K562 (cell line): ENCODE data around the gene TRAF7. TPM values are rescaled to one million over a fixed set of nuclear protein-coding genes. Genes with fewer than 3 reads are reported as not detected.

ENCODE experiments used
- ARHGAP35 ChIP-seq: fragments of 450-650 bp; IDR thresholded peaks from 2 replicates; pipeline ENCODE4 v1.6.1; 2018; ENCODE audit not compliant: partially characterized antibody
- BACH1 ChIP-seq: fragments of 200-800 bp; sonication (Bioruptor generic); IDR thresholded peaks from 2 replicates; pipeline ENCODE4 v1.6.1; 2016; ENCODE audit warnings: missing genetic modification characterization, missing compliant biosample characterization
- GABPA ChIP-seq: fragments of 200-800 bp; sonication (Bioruptor generic); conservative IDR thresholded peaks from 2 replicates; pipeline ENCODE4 v1.6.1; 2016; ENCODE audit warnings: low read depth, missing genetic modification characterization, missing compliant biosample characterization
- NCOR1 ChIP-seq: fragments of 450-650 bp; IDR thresholded peaks from 2 replicates; pipeline ENCODE4 v1.6.1; 2016; ENCODE audit warnings: mild to moderate bottlenecking, moderate library complexity
- PHB2 ChIP-seq: fragments of 450-650 bp; IDR thresholded peaks from 2 replicates; pipeline ENCODE4 v1.6.1; 2017; ENCODE audit warnings: low read depth
- RFX7 ChIP-seq: fragments of 250-450 bp; sonication (Bioruptor Pico); IDR thresholded peaks from 2 replicates; pipeline ENCODE4 v1.5.1; 2021; ENCODE audit warnings: mild to moderate bottlenecking
- SMAD1 ChIP-seq: fragments of 150-350 bp; IDR thresholded peaks from 2 replicates; pipeline ENCODE4 v1.6.1; 2014; ENCODE audit warnings: low read length, low read depth; ENCODE audit not compliant: partially characterized antibody
- SRSF9 ChIP-seq: fragments of 200-400 bp; formaldehyde crosslinking; IDR thresholded peaks from 2 replicates; pipeline ENCODE4 v1.6.1; 2017; ENCODE audit warnings: low read depth, low read length, borderline replicate concordance
- TSC22D4 ChIP-seq: fragments of 450-650 bp; IDR thresholded peaks from 2 replicates; pipeline ENCODE4 v1.6.1; 2016; ENCODE audit warnings: missing genetic modification characterization, missing biosample characterization, control low read depth
- ZNF408 ChIP-seq: fragments of 250-450 bp; sonication (Bioruptor Pico); IDR thresholded peaks from 2 replicates; pipeline ENCODE4 v1.4.0; 2020; ENCODE audit warnings: low read depth, mild to moderate bottlenecking, moderate library complexity
- ZNF561 ChIP-seq: fragments of 450-650 bp; formaldehyde crosslinking; conservative IDR thresholded peaks from 2 replicates; pipeline ENCODE4 v1.4.0; 2020; ENCODE audit warnings: mild to moderate bottlenecking, moderate library complexity
- ZNF57 ChIP-seq: fragments of 450-650 bp; formaldehyde crosslinking; IDR thresholded peaks from 2 replicates; pipeline ENCODE4 v1.4.0; 2020; ENCODE audit warnings: mild to moderate bottlenecking, moderate library complexity
- ZNF668 ChIP-seq: fragments of 250-450 bp; sonication (Bioruptor Pico); IDR thresholded peaks from 2 replicates; pipeline ENCODE4 v1.8.0; 2022; ENCODE audit warnings: mild to moderate bottlenecking, inconsistent platforms
- polyA plus RNA-seq, 8 experiments: library from polyadenylated mRNA; depleted of rRNA in 4 of 8; stranded (reverse) in 5 of 8; unstranded in 3 of 8; fragments of >200 nt; fragmentation: Nextera tagmentation in 2 of 8; fragmentation: Illumina TruSeq in 1 of 8; extraction: Ambion mirVana in 2 of 8; extraction: Trizol in 1 of 8; gene quantifications; 2 replicates each; pipeline versions ENCODE4 v1.2.1 to v1.2.3, GENCODE V29; 2011 to 2014; ENCODE audit warnings: inconsistent platforms in 1 of 8, missing spikeins in 1 of 8
- total RNA-seq, 7 experiments: library from RNA; depleted of rRNA in 6 of 7; stranded (reverse); fragments of >200 nt in 6 of 7; fragmentation: Illumina TruSeq in 2 of 7; extraction: Trizol in 2 of 7; gene quantifications; 2 replicates each; pipeline versions ENCODE4 v1.2.1 to v1.2.3, GENCODE V29; 2011 to 2021; ENCODE audit warnings: low replicate concordance in 1 of 7
- TF ChIP-seq, protein P1 (sequence below), 2 experiments: fragments of 450-650 bp; IDR thresholded peaks; 2 replicates each; pipeline ENCODE4 v1.6.1; 2016
- TF ChIP-seq, protein P2 (sequence below), 2 experiments: IDR thresholded peaks; 2 replicates each; pipeline ENCODE4 v1.6.1; 2012; ENCODE audit warnings: improper control_type of control experiment in 2 of 2, low read depth in 2 of 2, low read length in 2 of 2, borderline replicate concordance in 1 of 2
- TF ChIP-seq, protein P3 (sequence below): sonication (generic); formaldehyde crosslinking; IDR thresholded peaks from 2 replicates; pipeline ENCODE4 v1.8.0; 2022; ENCODE audit warnings: missing genetic modification reagents, mild to moderate bottlenecking, borderline replicate concordance
- TF ChIP-seq, protein P4 (sequence below), 2 experiments: fragments of 450-650 bp in 1 of 2; sonication (generic) in 1 of 2; formaldehyde crosslinking in 1 of 2; IDR thresholded peaks in 1 of 2; conservative IDR thresholded peaks in 1 of 2; 2 replicates each; pipeline versions ENCODE4 v1.6.1 to v1.8.1; 2016 to 2023; ENCODE audit warnings: mild to moderate bottlenecking in 2 of 2, moderate library complexity in 2 of 2, inconsistent platforms in 1 of 2, missing genetic modification reagents in 1 of 2

TRAF7 gene
- total and polyA plus RNA-seq, 9 of the 15 experiments (the other 6 are each of a cell fraction or from before 2014, with no cell fraction given) = 1.1 to 113 (median 41.6) TPM

DNA sequence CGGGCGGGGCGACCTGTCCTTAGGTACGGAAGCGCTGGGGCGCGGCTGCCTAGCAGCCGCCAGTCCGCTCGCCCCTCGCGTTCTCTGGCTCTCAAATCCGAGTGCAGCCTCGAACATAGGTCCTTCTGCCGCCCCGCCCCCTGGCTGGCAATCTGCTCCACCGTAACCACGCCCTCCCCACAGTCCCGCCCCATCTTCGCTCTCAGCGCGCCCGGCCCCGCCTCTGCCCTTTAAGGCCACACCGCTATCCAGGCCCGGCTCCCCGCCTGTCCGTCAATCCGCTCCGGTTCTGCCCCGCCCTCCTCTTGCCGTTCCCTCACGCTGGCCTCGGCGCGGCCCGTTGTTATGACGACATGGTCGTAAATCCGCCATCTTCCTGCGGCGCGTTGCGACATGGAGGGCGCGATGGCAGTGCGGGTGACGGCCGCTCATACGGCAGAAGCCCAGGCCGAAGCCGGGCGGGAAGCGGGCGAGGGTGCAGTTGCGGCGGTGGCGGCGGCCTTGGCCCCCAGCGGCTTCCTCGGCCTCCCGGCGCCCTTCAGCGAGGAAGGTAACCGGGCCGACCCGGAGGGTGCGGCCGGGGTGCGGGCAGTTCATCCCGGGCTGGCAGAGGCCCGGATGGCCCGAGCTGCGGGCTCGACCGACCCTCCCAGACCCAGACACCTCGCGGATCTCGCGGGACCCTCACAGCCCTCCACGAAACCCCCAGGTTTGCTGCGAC, 67.8 kb downstream of the TRAF7 start, which contains the start of gene E4F1 (continued):
- TF ChIP-seq, protein P1, sequence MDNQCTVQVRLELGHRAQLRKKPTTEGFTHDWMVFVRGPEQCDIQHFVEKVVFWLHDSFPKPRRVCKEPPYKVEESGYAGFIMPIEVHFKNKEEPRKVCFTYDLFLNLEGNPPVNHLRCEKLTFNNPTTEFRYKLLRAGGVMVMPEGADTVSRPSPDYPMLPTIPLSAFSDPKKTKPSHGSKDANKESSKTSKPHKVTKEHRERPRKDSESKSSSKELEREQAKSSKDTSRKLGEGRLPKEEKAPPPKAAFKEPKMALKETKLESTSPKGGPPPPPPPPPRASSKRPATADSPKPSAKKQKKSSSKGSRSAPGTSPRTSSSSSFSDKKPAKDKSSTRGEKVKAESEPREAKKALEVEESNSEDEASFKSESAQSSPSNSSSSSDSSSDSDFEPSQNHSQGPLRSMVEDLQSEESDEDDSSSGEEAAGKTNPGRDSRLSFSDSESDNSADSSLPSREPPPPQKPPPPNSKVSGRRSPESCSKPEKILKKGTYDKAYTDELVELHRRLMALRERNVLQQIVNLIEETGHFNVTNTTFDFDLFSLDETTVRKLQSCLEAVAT (IDR thresholded peaks at IDR 0.05) = no peak
- no peak for TF ChIP-seq ZNF408 (CRISPR knock-in tag)
- no peak for TF ChIP-seq NCOR1
- TF ChIP-seq, protein P2, sequence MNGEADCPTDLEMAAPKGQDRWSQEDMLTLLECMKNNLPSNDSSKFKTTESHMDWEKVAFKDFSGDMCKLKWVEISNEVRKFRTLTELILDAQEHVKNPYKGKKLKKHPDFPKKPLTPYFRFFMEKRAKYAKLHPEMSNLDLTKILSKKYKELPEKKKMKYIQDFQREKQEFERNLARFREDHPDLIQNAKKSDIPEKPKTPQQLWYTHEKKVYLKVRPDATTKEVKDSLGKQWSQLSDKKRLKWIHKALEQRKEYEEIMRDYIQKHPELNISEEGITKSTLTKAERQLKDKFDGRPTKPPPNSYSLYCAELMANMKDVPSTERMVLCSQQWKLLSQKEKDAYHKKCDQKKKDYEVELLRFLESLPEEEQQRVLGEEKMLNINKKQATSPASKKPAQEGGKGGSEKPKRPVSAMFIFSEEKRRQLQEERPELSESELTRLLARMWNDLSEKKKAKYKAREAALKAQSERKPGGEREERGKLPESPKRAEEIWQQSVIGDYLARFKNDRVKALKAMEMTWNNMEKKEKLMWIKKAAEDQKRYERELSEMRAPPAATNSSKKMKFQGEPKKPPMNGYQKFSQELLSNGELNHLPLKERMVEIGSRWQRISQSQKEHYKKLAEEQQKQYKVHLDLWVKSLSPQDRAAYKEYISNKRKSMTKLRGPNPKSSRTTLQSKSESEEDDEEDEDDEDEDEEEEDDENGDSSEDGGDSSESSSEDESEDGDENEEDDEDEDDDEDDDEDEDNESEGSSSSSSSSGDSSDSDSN (IDR thresholded peaks at IDR 0.05; ENCODE audit: borderline replicate concordance in 1 of 2, low read depth in 2 of 2, low read length in 2 of 2) = peak; percentile 63 to 80
- no peak for TF ChIP-seq ZNF561 (CRISPR knock-in tag)
- TF ChIP-seq SRSF9 = no peak
- TF ChIP-seq RFX7 (CRISPR knock-in tag) = no peak
- TF ChIP-seq ZNF57 (CRISPR knock-in tag) = no peak
- no peak for TF ChIP-seq ZNF668 (CRISPR knock-in tag)
- no peak for TF ChIP-seq TSC22D4 (tag)
- no peak for TF ChIP-seq SMAD1
- no peak for TF ChIP-seq ARHGAP35
- peak; percentile 53 for TF ChIP-seq GABPA (tag)
- TF ChIP-seq, protein P3, sequence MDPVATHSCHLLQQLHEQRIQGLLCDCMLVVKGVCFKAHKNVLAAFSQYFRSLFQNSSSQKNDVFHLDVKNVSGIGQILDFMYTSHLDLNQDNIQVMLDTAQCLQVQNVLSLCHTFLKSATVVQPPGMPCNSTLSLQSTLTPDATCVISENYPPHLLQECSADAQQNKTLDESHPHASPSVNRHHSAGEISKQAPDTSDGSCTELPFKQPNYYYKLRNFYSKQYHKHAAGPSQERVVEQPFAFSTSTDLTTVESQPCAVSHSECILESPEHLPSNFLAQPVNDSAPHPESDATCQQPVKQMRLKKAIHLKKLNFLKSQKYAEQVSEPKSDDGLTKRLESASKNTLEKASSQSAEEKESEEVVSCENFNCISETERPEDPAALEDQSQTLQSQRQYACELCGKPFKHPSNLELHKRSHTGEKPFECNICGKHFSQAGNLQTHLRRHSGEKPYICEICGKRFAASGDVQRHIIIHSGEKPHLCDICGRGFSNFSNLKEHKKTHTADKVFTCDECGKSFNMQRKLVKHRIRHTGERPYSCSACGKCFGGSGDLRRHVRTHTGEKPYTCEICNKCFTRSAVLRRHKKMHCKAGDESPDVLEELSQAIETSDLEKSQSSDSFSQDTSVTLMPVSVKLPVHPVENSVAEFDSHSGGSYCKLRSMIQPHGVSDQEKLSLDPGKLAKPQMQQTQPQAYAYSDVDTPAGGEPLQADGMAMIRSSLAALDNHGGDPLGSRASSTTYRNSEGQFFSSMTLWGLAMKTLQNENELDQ = no peak
- TF ChIP-seq BACH1 (tag) = no peak
- TF ChIP-seq PHB2 = no peak
- TF ChIP-seq, protein P4, sequence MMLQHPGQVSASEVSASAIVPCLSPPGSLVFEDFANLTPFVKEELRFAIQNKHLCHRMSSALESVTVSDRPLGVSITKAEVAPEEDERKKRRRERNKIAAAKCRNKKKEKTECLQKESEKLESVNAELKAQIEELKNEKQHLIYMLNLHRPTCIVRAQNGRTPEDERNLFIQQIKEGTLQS (IDR thresholded peaks at IDR 0.05) = peak; percentile 71
- TF ChIP-seq, protein P4 (CRISPR knock-in tag; conservative IDR thresholded peaks at IDR 0.05) = no peak
